Measurements from ENCODE around the gene BNC2. TPM values are rescaled to one million over a fixed set of nuclear protein-coding genes. Genes with fewer than 3 reads are reported as not detected.

BNC2 gene
- total and polyA plus RNA-seq, 4 donors = 0.96 to 23.2 (median 9.7) TPM

DNA sequence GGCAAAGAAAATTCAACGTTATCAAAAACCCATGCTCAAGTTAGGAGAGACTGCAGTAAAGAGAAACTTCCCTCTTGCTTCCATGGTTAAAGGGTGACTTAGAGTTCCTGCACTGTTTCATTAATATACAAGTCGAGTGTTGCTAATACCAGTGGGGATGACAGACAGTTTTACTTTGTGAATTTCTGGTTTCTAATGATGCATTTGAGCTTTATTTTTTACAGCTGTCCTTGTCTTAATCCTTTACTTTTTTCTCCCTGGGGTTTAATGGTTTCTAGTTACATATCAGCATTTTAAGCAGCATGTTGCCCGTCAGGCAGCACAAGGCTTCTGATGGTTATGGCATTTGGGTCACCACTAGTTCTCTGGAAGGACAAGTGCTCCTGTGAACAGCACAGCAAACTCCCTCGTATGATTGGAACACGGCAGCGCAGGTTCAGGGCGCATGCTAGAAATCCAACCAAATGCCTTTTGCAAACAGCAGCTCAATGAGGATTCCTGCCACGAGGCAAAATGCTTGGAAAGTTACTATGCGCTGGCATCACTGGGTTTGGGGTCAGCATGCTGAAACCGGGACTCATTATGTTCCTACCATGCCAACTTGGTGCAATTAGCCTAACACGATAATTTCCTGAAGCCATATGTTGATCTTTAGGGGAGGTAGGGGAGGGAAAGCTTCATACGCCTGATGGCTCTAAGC is 463.8 kb downstream of the BNC2 start:
- TF ChIP-seq, protein P1, sequence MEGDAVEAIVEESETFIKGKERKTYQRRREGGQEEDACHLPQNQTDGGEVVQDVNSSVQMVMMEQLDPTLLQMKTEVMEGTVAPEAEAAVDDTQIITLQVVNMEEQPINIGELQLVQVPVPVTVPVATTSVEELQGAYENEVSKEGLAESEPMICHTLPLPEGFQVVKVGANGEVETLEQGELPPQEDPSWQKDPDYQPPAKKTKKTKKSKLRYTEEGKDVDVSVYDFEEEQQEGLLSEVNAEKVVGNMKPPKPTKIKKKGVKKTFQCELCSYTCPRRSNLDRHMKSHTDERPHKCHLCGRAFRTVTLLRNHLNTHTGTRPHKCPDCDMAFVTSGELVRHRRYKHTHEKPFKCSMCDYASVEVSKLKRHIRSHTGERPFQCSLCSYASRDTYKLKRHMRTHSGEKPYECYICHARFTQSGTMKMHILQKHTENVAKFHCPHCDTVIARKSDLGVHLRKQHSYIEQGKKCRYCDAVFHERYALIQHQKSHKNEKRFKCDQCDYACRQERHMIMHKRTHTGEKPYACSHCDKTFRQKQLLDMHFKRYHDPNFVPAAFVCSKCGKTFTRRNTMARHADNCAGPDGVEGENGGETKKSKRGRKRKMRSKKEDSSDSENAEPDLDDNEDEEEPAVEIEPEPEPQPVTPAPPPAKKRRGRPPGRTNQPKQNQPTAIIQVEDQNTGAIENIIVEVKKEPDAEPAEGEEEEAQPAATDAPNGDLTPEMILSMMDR (IDR thresholded peaks at IDR 0.05; ENCODE audit: control extremely low read depth, extremely low read depth) = no peak
- no peaks in the 10 kb centered on the region for H3K9me3 ChIP-seq (ENCODE audit: control insufficient read depth in 4 of 4, insufficient read depth in 3 of 4, low read length in 3 of 4)
- H3K27ac ChIP-seq (ENCODE audit: low read depth in 1 of 2, low read length in 1 of 2) = no peak overlapping the region
- H3K27me3 ChIP-seq (ENCODE audit: control insufficient read depth in 3 of 3, insufficient read depth in 3 of 3, low read length in 2 of 3) = no peaks in the 10 kb centered on the region
- WGBS, 2 donors = 85% methylated on average over 12 of the region's 12 CpGs
- no peak overlapping the region for H3K4me3 ChIP-seq
- H3K9ac ChIP-seq (ENCODE audit: insufficient read depth in 1 of 2, low read length in 2 of 2) = no peak overlapping the region
- DNase-seq = no peak
- peaks cover 0 to 37% (median 4%) of the 10 kb centered on the region in 5 donors for H3K4me1 ChIP-seq (ENCODE audit: control insufficient read depth in 5 of 5, insufficient read depth in 5 of 5, low read length in 5 of 5)
- no peak for ATAC-seq (ENCODE audit: insufficient read depth, low FRiP score)
- H3K36me3 ChIP-seq (ENCODE audit: control insufficient read depth in 4 of 4, insufficient read depth in 4 of 4, low read length in 4 of 4) = no peaks in the 10 kb centered on the region

DNA sequence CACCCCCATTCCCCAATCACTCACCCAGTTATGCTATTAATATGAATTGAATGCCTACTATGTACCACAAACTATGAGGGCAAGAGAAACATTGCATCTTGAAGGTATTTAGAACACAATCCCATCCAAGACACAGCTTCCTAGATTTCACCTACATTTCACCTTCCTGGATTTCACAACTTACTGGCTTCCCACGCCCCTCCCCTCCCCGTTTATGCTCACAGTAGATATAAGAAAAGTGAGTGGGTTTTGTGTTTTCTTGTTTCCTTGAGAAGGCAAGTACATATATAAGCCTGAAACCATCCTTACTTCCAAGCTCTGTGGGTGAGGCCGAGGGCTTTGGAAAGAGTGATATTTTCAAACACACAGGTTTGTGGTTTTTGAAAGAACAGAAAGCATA is 465.0 kb downstream of the BNC2 start:
- ATAC-seq (ENCODE audit: insufficient read depth, low FRiP score) (no peak), DNase-seq (no peak)
- TF ChIP-seq, protein P1 (IDR thresholded peaks at IDR 0.05; ENCODE audit: control extremely low read depth, extremely low read depth) = no peak
- peaks cover 0 to 28% (median 2%) of the 10 kb centered on the region in 5 donors for H3K4me1 ChIP-seq (ENCODE audit: control insufficient read depth in 5 of 5, insufficient read depth in 5 of 5, low read length in 5 of 5)
- no peaks in the 10 kb centered on the region for H3K36me3 ChIP-seq (ENCODE audit: control insufficient read depth in 4 of 4, insufficient read depth in 4 of 4, low read length in 4 of 4)
- no peak overlapping the region for H3K4me3 ChIP-seq
- 68 to 74% methylated on average over 3 of the region's 3 CpGs for WGBS, 2 donors
- H3K27me3 ChIP-seq (ENCODE audit: control insufficient read depth in 3 of 3, insufficient read depth in 3 of 3, low read length in 2 of 3) = no peaks in the 10 kb centered on the region
- H3K9ac ChIP-seq (ENCODE audit: insufficient read depth in 1 of 2, low read length in 2 of 2) = no peak overlapping the region
- peaks cover 0 to 2% (median 0%) of the 10 kb centered on the region in 4 donors for H3K9me3 ChIP-seq (ENCODE audit: control insufficient read depth in 4 of 4, insufficient read depth in 3 of 4, low read length in 3 of 4)
- H3K27ac ChIP-seq (ENCODE audit: low read depth in 1 of 2, low read length in 1 of 2) = no peak overlapping the region

DNA sequence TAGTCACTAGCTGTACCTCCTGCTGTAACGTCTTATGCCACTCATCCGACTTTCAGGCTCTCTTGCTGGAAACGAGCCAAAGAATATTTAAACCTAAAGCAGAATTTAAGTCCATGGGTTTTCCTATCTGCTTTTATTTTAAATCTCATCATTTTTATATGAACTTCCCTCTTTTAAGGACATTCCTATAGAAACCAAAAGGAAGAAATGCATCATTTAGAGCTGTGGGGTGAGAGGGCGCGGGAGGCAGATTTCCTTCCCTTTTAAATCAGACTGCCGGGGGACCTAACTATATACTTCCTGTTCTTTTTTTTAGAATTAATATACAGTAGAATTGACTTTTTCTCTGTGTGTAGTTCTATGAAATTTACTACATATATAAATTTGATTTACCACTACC is 468.8 kb downstream of the BNC2 start:
- ATAC-seq (ENCODE audit: insufficient read depth, low FRiP score) (no peak), DNase-seq (no peak)
- H3K4me1 ChIP-seq (ENCODE audit: control insufficient read depth in 5 of 5, insufficient read depth in 5 of 5, low read length in 5 of 5) = peaks cover 0 to 8% (median 2%) of the 10 kb centered on the region in 5 donors
- no peak overlapping the region for H3K4me3 ChIP-seq
- TF ChIP-seq, protein P1 (IDR thresholded peaks at IDR 0.05; ENCODE audit: control extremely low read depth, extremely low read depth) = no peak
- H3K27ac ChIP-seq (ENCODE audit: low read depth in 1 of 2, low read length in 1 of 2) = no peak overlapping the region
- 28 to 47% methylated on average over 6 of the region's 6 CpGs for WGBS, 2 donors
- H3K36me3 ChIP-seq (ENCODE audit: control insufficient read depth in 4 of 4, insufficient read depth in 4 of 4, low read length in 4 of 4) = no peaks in the 10 kb centered on the region
- peaks cover 0 to 2% (median 0%) of the 10 kb centered on the region in 4 donors for H3K9me3 ChIP-seq (ENCODE audit: control insufficient read depth in 4 of 4, insufficient read depth in 3 of 4, low read length in 3 of 4)
- H3K27me3 ChIP-seq (ENCODE audit: control insufficient read depth in 3 of 3, insufficient read depth in 3 of 3, low read length in 2 of 3) = no peaks in the 10 kb centered on the region
- no peak overlapping the region for H3K9ac ChIP-seq (ENCODE audit: insufficient read depth in 1 of 2, low read length in 2 of 2)
